ENCODE results near the gene SDK1.

SDK1 gene

GRCh38 chr7:4191525-4191924 lies 890.5 kb downstream of the SDK1 start:
- no peak for DNase-seq

- DNase-seq, result no peak
Observed at GRCh38 chr7:4195660-4196059, 894.6 kb downstream of the SDK1 start.

- no peak for DNase-seq
Observed at GRCh38 chr7:4196121-4196819, 895.2 kb downstream of the SDK1 start.

GRCh38 chr7:4198301-4198700 lies 897.2 kb downstream of the SDK1 start:
- DNase-seq, result no peak

- DNase-seq, result no peak
Observed at GRCh38 chr7:4200546-4201094, 899.6 kb downstream of the SDK1 start.

- peak; percentile 13 to 83 for DNase-seq
Observed at GRCh38 chr7:4201566-4201965, 900.5 kb downstream of the SDK1 start.

GRCh38 chr7:4202154-4202736 lies 901.2 kb downstream of the SDK1 start:
- no peak for DNase-seq

GRCh38 chr7:4202954-4203353 lies 901.9 kb downstream of the SDK1 start:
- no peak for DNase-seq

GRCh38 chr7:4203626-4204512 lies 902.8 kb downstream of the SDK1 start:
- no peak for DNase-seq

- no peak for DNase-seq
Observed at GRCh38 chr7:4204513-4205165, 903.6 kb downstream of the SDK1 start.

- no peak for DNase-seq
Observed at GRCh38 chr7:4205828-4206227, 904.8 kb downstream of the SDK1 start.

GRCh38 chr7:4207011-4207410 lies 906.0 kb downstream of the SDK1 start:
- DNase-seq, result no peak

GRCh38 chr7:4208086-4208485 lies 907.0 kb downstream of the SDK1 start:
- no peak for DNase-seq

- no peak for DNase-seq
Observed at GRCh38 chr7:4208586-4208985, 907.5 kb downstream of the SDK1 start.

- no peak for DNase-seq
Observed at GRCh38 chr7:4209126-4209525, 908.1 kb downstream of the SDK1 start.

GRCh38 chr7:4209966-4210365 lies 908.9 kb downstream of the SDK1 start:
- no peak for DNase-seq

GRCh38 chr7:4210821-4211220 lies 909.8 kb downstream of the SDK1 start:
- no peak for DNase-seq

- DNase-seq, result no peak
Observed at GRCh38 chr7:4211261-4211660, 910.2 kb downstream of the SDK1 start.

GRCh38 chr7:4212376-4212775 lies 911.3 kb downstream of the SDK1 start:
- DNase-seq, result no peak

- no peak for DNase-seq
Observed at GRCh38 chr7:4214291-4215155, 913.5 kb downstream of the SDK1 start.

- no peak for DNase-seq
Observed at GRCh38 chr7:4215176-4215720, 914.2 kb downstream of the SDK1 start.

GRCh38 chr7:4216016-4216415 lies 915.0 kb downstream of the SDK1 start:
- no peak for DNase-seq

Measured in cerebellar nuclear complex (tissue), 1 donor.